ENCODE data around the gene WIZ. TPM values are rescaled to one million over a fixed set of nuclear protein-coding genes. Genes with fewer than 3 reads are reported as not detected.

WIZ gene
- total RNA-seq, 1 experiment from 2014 or later = 72.3 TPM

- intact Hi-C loops (cut with micrococcal nuclease; ENCODE audit: unreplicated experiment) = no loop called here
- DNase-seq (ENCODE audit: low spot score) = no peak
- H3K4me1 ChIP-seq (ENCODE audit: insufficient read depth, low read length, poor library complexity, severe bottlenecking) = peaks cover 14% of the 10 kb centered on the region
- no peaks in the 10 kb centered on the region for H3K9me3 ChIP-seq (ENCODE audit: low read depth, low read length, poor library complexity, severe bottlenecking)
- peaks cover 10% of the 10 kb centered on the region for H3K36me3 ChIP-seq (ENCODE audit: insufficient read depth, low read length, poor library complexity, severe bottlenecking)
- peak overlapping the region; percentile 87 for H3K27ac ChIP-seq (ENCODE audit: low read depth, low read length, poor library complexity, severe bottlenecking)
- TF ChIP-seq, protein P1, sequence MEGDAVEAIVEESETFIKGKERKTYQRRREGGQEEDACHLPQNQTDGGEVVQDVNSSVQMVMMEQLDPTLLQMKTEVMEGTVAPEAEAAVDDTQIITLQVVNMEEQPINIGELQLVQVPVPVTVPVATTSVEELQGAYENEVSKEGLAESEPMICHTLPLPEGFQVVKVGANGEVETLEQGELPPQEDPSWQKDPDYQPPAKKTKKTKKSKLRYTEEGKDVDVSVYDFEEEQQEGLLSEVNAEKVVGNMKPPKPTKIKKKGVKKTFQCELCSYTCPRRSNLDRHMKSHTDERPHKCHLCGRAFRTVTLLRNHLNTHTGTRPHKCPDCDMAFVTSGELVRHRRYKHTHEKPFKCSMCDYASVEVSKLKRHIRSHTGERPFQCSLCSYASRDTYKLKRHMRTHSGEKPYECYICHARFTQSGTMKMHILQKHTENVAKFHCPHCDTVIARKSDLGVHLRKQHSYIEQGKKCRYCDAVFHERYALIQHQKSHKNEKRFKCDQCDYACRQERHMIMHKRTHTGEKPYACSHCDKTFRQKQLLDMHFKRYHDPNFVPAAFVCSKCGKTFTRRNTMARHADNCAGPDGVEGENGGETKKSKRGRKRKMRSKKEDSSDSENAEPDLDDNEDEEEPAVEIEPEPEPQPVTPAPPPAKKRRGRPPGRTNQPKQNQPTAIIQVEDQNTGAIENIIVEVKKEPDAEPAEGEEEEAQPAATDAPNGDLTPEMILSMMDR (conservative IDR thresholded peaks at IDR 0.05; ENCODE audit: low read depth, low read length) = no peak
- no peak for TF ChIP-seq EZH2 (IDR thresholded peaks at IDR 0.05; ENCODE audit: borderline replicate concordance, low read depth, low read length, poor library complexity, severe bottlenecking)
- ChIA-PET POLR2A (ENCODE audit: low non-redundant PET) (interaction anchor here (0.6 to 1.5 kb wide), 2 partner anchors 14 to 188 kb away, joined by 3 to 4 read pairs; partner anchors contain the start of gene AKAP8L), CTCF (interaction anchor here (0.5 to 2.0 kb wide), 2 partner anchors 121 to 122 kb away, joined by 3 to 7 read pairs; no protein-coding TSS in a partner anchor)
- H3K27me3 ChIP-seq (replicated peaks; ENCODE audit: insufficient read depth, low read depth, low read length, poor library complexity) = no peaks in the 10 kb centered on the region
- no TSS peak for BruUV-seq (replicated peaks)
- H3K4me3 ChIP-seq (ENCODE audit: low read depth, low read length, poor library complexity, severe bottlenecking) = peak overlapping the region; percentile 80
These were observed 16.2 kb downstream of the WIZ start for GRCh38 chr19:15433519-15434069.

DNA sequence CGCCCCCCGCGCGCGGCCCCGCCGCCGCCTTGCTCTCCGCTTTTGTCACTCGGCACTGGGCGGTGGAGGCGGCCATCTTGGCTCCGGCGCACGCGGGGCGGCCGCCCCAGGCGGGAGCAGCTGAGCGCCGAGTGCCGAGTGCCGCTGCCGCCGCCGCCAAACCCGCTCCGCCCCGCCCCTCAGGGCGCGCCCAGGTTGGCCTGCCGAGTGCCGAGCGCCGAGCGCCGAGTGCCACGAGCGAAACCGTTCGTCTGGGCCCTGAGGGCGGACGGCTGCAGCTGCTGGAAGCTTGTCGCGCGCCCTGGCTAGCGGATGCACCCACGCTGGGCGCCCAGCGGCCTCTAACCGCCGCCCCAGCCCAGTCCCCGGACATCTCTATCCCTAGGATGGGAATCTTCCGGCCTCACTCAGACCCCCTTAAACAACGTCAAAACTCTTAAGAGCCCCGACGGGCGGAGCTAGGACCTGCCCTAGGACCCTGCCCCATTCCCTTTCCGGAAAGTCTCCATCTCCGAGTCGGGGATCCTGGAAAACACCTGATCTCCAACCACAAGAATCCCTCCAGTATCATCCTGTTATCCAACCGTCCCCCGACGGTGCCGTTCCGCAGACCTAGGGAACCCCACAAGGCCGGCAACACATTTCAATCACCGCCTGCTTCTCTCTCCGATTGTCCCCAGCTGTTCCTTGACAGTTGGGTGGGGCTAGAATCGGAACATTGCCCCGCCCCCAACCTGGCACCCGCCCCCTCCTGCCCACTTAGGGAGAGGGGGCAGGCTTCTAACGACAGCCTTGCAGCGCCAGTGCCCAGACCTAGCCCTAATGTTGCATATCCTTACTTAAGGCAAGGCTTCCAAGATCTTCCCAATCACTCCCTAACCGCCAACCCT is 16.9 kb downstream of the WIZ start:
- TF ChIP-seq EZH2 (IDR thresholded peaks at IDR 0.05; ENCODE audit: borderline replicate concordance, low read depth, low read length, poor library complexity, severe bottlenecking) = no peak
- TF ChIP-seq, protein P1 (conservative IDR thresholded peaks at IDR 0.05; ENCODE audit: low read depth, low read length) = no peak
- intact Hi-C loops (cut with micrococcal nuclease; ENCODE audit: unreplicated experiment) = no loop called here
- peaks cover 17% of the 10 kb centered on the region for H3K36me3 ChIP-seq (ENCODE audit: insufficient read depth, low read length, poor library complexity, severe bottlenecking)
- peak overlapping the region; percentile 80 for H3K4me3 ChIP-seq (ENCODE audit: low read depth, low read length, poor library complexity, severe bottlenecking)
- POLR2A ChIA-PET (ENCODE audit: low non-redundant PET) = interaction anchor here (0.6 to 1.5 kb wide), 2 partner anchors 14 to 187 kb away, joined by 3 to 4 read pairs; partner anchors contain the start of gene AKAP8L
- CTCF ChIA-PET = interaction anchor here (0.5 to 2.0 kb wide), 2 partner anchors 122 to 123 kb away, joined by 3 to 7 read pairs; no protein-coding TSS in a partner anchor
- peak; percentile 96 for DNase-seq (ENCODE audit: low spot score)
- H3K9me3 ChIP-seq (ENCODE audit: low read depth, low read length, poor library complexity, severe bottlenecking) = no peaks in the 10 kb centered on the region
- peaks cover 14% of the 10 kb centered on the region for H3K4me1 ChIP-seq (ENCODE audit: insufficient read depth, low read length, poor library complexity, severe bottlenecking)
- H3K27ac ChIP-seq (ENCODE audit: low read depth, low read length, poor library complexity, severe bottlenecking) = peak overlapping the region; percentile 87
- no peaks in the 10 kb centered on the region for H3K27me3 ChIP-seq (replicated peaks; ENCODE audit: insufficient read depth, low read depth, low read length, poor library complexity)
- BruUV-seq (replicated peaks) = no TSS peak

- TF ChIP-seq, protein P1 (conservative IDR thresholded peaks at IDR 0.05; ENCODE audit: low read depth, low read length) = no peak
- no peak for TF ChIP-seq EZH2 (IDR thresholded peaks at IDR 0.05; ENCODE audit: borderline replicate concordance, low read depth, low read length, poor library complexity, severe bottlenecking)
- H3K36me3 ChIP-seq (ENCODE audit: insufficient read depth, low read length, poor library complexity, severe bottlenecking) = peaks cover 25% of the 10 kb centered on the region
- no peak for DNase-seq (ENCODE audit: low spot score)
- H3K9me3 ChIP-seq (ENCODE audit: low read depth, low read length, poor library complexity, severe bottlenecking) = no peaks in the 10 kb centered on the region
- H3K27me3 ChIP-seq (replicated peaks; ENCODE audit: insufficient read depth, low read depth, low read length, poor library complexity) = no peaks in the 10 kb centered on the region
- H3K27ac ChIP-seq (ENCODE audit: low read depth, low read length, poor library complexity, severe bottlenecking) = peak overlapping the region; percentile 89
- peak overlapping the region; percentile 80 for H3K4me3 ChIP-seq (ENCODE audit: low read depth, low read length, poor library complexity, severe bottlenecking)
- no TSS peak for BruUV-seq (replicated peaks)
- ChIA-PET CTCF (interaction anchor here (2.0 kb wide), 1 partner anchor 124 kb away, joined by 7 read pairs; no protein-coding TSS in a partner anchor), POLR2A (ENCODE audit: low non-redundant PET) (interaction anchor here (0.6 to 1.5 kb wide), 2 partner anchors 13 to 907 kb away, joined by 4 to 5 read pairs; partner anchors contain the start of gene AKAP8L)
- H3K4me1 ChIP-seq (ENCODE audit: insufficient read depth, low read length, poor library complexity, severe bottlenecking) = peaks cover 14% of the 10 kb centered on the region
- intact Hi-C loops (cut with micrococcal nuclease; ENCODE audit: unreplicated experiment) = no loop called here
These were observed 17.7 kb downstream of the WIZ start for GRCh38 chr19:15432018-15432494.
